NCI-H1048 (cell line): ENCODE measurements around the gene RPS6KA6.
"Not testable (repeated sequence)": the region's sequence is repeated elsewhere in the genome, so short reads cannot be mapped to it uniquely, and the experiment has no call there.

Source experiments
- DNase-seq: peaks from one replicate; lab custom pipeline; 2025; lab: John Stamatoyannopoulos, UW

The RPS6KA6 gene

GRCh38 chrX:84162401-84162800 is 25.6 kb downstream of the RPS6KA6 start:
- DNase-seq: no peak

GRCh38 chrX:84161641-84162040 is 26.4 kb downstream of the RPS6KA6 start:
- DNase-seq: no peak

GRCh38 chrX:84160736-84161135 is 27.3 kb downstream of the RPS6KA6 start:
- DNase-seq: no peak

DNA sequence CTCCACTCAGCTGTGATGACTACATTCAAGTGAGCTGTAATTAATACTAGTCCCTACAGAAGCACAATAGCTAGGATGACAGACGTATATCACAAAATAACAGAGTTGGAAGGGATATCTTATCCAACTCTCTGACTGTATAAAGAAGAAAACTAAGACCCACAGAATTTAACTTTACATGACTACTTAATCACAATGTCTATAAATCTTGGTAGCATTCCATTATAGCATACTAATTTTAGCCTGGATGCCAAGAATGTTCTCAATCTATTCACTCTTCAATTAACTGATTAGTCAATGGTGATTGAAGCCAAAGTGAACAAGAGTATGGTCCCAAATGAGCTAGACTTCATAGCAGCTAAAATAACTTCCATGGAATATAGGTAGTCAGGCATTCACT is 31.2 kb downstream of the RPS6KA6 start:
- no peak for DNase-seq

DNA sequence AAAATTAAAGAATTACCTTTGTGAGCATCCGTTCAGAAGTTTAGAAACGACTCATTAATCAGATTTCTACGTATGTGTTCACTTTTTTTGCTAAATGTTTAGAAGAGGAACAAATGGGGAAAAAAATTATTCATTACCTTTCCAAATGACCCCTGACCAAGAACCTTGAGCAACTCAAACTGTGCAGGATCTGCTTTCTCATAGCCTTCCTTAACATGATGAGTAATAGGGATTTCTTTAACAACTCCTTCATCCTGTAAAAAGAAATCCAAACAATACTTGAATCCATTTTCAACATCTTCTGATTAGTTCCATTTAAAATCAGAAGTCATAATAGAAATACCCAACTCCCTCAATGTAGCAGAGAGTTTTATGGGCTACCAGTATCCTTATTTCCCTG is 32.1 kb downstream of the RPS6KA6 start:
- no peak for DNase-seq

DNA sequence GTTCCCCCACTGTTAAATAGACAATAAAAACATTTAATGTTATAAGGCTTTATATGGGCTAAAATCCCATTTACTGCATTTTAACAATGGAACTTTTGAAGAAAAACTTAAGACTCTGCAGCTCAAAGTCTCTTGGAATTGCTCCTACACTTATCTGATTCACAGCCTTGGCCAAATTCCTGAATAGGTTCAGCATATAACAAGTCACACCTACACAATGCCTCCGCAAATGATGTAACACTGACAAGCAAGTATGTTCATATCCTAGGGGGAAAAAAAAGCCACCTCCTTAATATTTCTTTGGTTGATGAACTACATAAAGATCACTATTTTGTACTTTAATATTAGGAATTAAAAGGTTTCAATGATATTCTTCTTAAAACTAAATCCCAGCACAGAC is 34.5 kb downstream of the RPS6KA6 start:
- no peak for DNase-seq

- DNase-seq: no peak
Observed at GRCh38 chrX:84144991-84145390, 43.0 kb downstream of the RPS6KA6 start.

- no peak for DNase-seq
Observed at GRCh38 chrX:84144281-84144680, 43.7 kb downstream of the RPS6KA6 start.

DNA sequence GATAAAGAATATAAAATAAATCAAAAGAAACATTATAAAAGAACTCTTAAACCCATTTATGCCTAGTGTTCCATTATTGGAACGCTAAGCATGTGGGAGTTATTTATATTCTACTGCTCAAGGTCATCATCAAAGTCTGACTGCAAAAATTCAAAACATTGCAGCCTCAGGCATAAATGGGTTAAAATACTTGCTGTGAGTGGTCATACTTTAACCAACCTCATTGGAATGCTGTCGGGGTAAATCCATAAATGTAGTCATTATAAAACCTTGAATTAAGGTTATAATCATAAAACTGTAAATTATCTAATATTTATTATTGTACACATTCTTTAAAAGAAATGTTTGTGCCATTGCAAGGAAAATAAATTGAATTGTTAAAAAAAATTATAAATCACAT is 55.0 kb downstream of the RPS6KA6 start:
- no peak for DNase-seq

GRCh38 chrX:84123585-84123984 is 64.4 kb downstream of the RPS6KA6 start:
- no peak for DNase-seq

DNA sequence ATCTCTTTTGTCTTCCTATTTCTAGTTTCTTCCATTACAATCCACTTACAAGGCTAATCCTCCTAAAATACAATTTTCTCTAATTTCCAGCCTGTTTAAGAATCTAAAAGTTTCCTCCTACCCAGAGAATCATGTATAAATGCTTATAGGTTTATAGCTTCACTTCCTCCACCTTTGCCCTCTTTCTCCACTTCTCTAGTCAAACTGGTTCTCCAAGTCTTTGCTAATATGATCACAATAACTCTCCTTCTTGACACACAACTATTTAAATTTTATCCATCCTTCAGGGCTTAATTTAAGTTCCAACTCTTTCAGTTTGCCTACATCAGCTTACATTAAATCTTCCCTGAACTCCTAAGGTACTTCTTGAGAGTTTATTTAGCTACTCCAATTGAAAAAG is 69.2 kb downstream of the RPS6KA6 start:
- no peak for DNase-seq

DNA sequence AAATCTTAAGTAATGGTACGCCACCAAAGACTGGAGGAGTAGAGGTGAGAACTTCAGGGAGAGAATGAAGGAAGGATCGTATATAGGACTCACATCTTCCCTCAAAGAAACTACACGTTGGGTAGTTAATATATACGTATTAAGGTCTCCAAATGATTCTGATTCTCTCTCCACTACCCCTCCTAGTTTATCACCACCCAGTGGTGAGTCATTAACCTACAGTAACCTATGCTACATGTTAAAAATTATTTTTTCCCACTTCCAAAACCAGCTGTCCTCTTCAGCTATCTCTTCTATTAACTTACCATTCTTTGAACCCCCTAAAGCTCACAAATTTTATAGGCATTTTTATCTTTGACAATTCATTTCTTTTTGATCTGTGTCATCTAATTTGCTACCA is 69.7 kb downstream of the RPS6KA6 start:
- DNase-seq: no peak

- DNase-seq: no peak
Observed at GRCh38 chrX:84108584-84108983, 79.4 kb downstream of the RPS6KA6 start.

- no peak for DNase-seq
Observed at GRCh38 chrX:84099120-84099519, 88.9 kb downstream of the RPS6KA6 start.

DNA sequence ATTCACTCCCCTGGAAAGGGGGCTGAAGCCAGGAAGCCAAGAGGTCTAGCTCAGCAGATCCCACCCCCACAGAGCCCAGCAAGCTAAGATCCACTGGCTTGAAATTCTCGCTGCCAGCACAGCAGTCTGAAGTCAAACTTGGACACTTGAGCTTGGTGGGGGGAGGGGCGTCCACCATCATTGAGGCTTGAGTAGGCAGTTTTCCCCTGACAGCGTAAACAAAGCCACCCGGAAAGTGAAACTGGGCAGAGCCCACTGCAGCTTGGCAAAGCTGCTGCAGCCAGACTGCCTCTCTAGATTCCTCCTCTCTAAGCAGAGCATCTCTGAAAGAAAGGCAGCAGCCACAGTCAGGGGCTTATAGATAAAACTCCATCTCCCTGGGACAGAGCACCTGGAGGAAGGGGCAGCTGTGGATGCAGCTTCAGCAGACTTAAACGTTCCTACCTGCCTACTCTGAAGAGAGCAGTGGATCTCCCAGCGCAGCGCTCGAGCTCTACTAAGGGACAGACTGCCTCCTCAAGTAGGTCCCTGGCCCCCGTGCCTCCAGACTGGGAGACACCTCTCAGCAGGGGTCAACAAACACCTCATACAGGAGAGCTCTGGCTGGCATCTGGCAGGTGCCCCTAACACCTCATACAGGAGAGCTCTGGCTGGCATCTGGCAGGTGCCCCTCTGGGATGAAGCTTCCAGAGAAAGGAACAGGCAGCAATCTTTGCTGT is 108.4 kb downstream of the RPS6KA6 start:
- not testable (repeated sequence) for DNase-seq

DNA sequence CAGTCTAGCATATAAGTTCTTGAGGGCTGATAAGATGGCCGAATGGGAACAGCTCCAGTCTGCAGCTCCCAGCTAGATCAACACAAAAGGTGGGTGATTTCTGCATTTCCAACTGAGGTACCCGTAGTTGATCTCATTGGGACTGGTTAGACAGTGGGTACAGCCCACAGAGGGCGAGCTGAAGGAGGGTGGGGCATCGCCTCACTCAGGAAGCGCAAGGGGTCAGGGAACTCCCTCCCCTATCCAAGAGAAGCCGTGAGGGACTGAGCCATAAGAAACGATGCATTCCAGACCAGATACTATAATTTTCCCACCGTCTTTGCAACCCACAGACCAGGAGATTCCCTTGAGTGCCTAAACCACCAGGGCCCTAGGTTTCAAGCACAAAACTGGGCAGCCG is 109.0 kb downstream of the RPS6KA6 start:
- no peak for DNase-seq

- DNase-seq: no peak
Observed at GRCh38 chrX:84064814-84065213, 123.2 kb downstream of the RPS6KA6 start.

GRCh38 chrX:84064164-84064563 is 123.8 kb downstream of the RPS6KA6 start:
- no peak for DNase-seq

DNA sequence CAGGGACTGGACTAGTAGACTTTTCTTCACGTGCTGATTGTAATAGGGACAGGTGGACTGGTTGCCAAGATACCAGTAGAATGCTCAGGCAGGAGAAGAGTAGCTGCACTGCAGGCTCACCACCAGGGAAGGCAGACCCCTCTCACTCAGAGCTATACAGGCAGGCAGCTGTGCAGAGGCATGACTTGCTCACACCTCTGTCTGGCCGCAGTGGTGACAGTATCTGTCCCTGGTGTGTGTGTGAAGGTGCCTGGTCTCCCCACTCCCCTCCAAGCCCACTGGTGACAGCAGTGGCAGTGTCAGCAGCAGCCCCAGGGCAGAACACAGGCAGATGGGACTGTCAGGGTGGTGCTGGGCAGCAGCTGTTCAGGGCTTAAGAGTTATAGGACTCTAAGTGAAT is 140.7 kb downstream of the RPS6KA6 start:
- no peak for DNase-seq

DNA sequence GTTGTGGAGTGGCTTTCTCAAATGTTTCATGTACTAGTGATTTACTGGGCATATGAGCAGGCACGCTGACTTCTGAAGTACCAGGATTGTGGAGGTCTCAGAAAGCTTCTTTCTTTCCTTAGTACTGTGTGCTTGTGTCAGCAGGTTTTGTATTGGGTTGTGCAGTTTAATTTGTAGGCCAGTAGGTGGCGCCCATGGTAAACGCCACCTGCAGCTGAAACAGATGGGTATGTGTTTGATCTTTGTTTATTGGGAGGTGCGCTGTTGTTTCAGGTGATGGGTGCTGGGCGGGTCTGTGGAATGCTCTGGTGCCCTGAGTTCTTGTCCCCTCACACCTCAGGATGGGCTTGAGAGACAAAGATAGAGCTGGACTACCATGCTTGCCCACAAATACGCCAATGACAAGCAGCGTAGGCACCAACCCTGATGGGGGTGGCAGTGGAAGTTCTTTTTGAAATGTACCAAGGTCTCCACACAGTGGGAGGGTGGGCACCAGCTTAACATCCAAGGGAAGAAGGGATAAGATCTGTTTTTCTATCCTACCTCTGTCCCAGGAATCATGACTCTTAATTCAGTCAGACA is 141.5 kb downstream of the RPS6KA6 start:
- DNase-seq: no peak

- no peak for DNase-seq
Observed at GRCh38 chrX:84044051-84044450, 143.9 kb downstream of the RPS6KA6 start.
